NCI-H2107 treated with DMSO at 0.1 percent for 48 hours (cell line): ENCODE measurements around the gene FAM20A.
"Not testable (repeated sequence)": the region's sequence is repeated elsewhere in the genome, so short reads cannot be mapped to it uniquely, and the experiment has no call there.

ENCODE experiments used
- DNase-seq: peaks from one replicate; lab custom pipeline; 2025; ENCODE audit not compliant: unreplicated experiment; lab: John Stamatoyannopoulos, UW

FAM20A gene

GRCh38 chr17:68497885-68498319 is 103.3 kb downstream of the FAM20A start:
- no peak for DNase-seq

GRCh38 chr17:68495081-68495480 is 106.1 kb downstream of the FAM20A start:
- DNase-seq: no peak

- DNase-seq: not testable (repeated sequence)
Measured at GRCh38 chr17:68492394-68493054, 108.6 kb downstream of the FAM20A start.

GRCh38 chr17:68491381-68492231 is 109.6 kb downstream of the FAM20A start:
- no peak for DNase-seq

- no peak for DNase-seq
Measured at GRCh38 chr17:68489919-68490318, 111.2 kb downstream of the FAM20A start.
